Smooth muscle cell (in vitro differentiated cells): ENCODE results near the gene GLRA3. TPM values are rescaled to one million over a fixed set of nuclear protein-coding genes. Genes with fewer than 3 reads are reported as not detected.
"Not testable (repeated sequence)": the region's sequence is repeated elsewhere in the genome, so short reads cannot be mapped to it uniquely, and the experiment has no call there.

Experiments used
- DNase-seq: peaks from one replicate; lab custom pipeline; 2025; ENCODE audit not compliant: unreplicated experiment; lab: John Stamatoyannopoulos, UW
- H2AFZ ChIP-seq: fragments of 200-600 bp; sonication (generic); 2 replicates; pipeline ENCODE4 v1.6.0; 2016; ENCODE audit warnings: antibody characterized with exemption, low read depth, mild to moderate bottlenecking
- H3F3A ChIP-seq: fragments of 200-600 bp; sonication (generic); 2 replicates; pipeline ENCODE4 v1.6.0; 2017; ENCODE audit warnings: antibody characterized with exemption, low read depth
- H3K27ac ChIP-seq: fragments of 200-600 bp; sonication (generic); 2 replicates; pipeline ENCODE4 v1.5.1; 2016; ENCODE audit warnings: low read depth, mild to moderate bottlenecking
- H3K27me3 ChIP-seq: fragments of 200-600 bp; sonication (generic); 2 replicates; pipeline ENCODE4 v1.6.1; 2016; ENCODE audit warnings: low read depth, mild to moderate bottlenecking
- H3K36me3 ChIP-seq: fragments of 200-600 bp; sonication (generic); 2 replicates; pipeline ENCODE4 v1.5.1; 2016; ENCODE audit warnings: low read depth
- H3K4me1 ChIP-seq: fragments of 200-600 bp; sonication (generic); 2 replicates; pipeline ENCODE4 v1.5.1; 2016; ENCODE audit warnings: low read depth
- H3K4me2 ChIP-seq: fragments of 200-600 bp; sonication (generic); 2 replicates; pipeline ENCODE4 v1.6.0; 2016; ENCODE audit warnings: mild to moderate bottlenecking
- H3K4me3 ChIP-seq: fragments of 200-600 bp; sonication (generic); 2 replicates; pipeline ENCODE4 v1.5.1; 2016; ENCODE audit warnings: mild to moderate bottlenecking
- H3K79me2 ChIP-seq: fragments of 200-600 bp; sonication (generic); 2 replicates; pipeline ENCODE4 v1.6.0; 2016; ENCODE audit warnings: low read depth, mild to moderate bottlenecking
- H3K9ac ChIP-seq: fragments of 200-600 bp; sonication (generic); 2 replicates; pipeline ENCODE4 v1.6.0; 2016; ENCODE audit warnings: low read depth
- H3K9me3 ChIP-seq: fragments of 200-600 bp; sonication (generic); replicated peaks from 2 replicates; pipeline ENCODE4 v1.5.1; 2016; ENCODE audit warnings: low read depth
- H4K20me1 ChIP-seq: fragments of 200-600 bp; sonication (generic); 2 replicates; pipeline ENCODE4 v1.6.0; 2016; ENCODE audit warnings: low read depth
- WGBS: methylation state at CpG from one replicate; pipeline ENCODE4 v1.1.7; 2016; ENCODE audit warnings: low lambda C conversion rate; 5-methylcytosine and 5-hydroxymethylcytosine counted together
- polyA plus RNA-seq: library from polyadenylated mRNA; unstranded; fragments of >200 nt; fragmentation: Nextera tagmentation; extraction: Ambion mirVana; gene quantifications from 2 replicates; pipeline ENCODE4 v1.2.1, GENCODE V29; 2016
- total RNA-seq: library from RNA; depleted of rRNA; stranded (reverse); fragments of >200 nt; gene quantifications from 2 replicates; pipeline ENCODE4 v1.2.3, GENCODE V29; 2014
- TF ChIP-seq, protein P1 (sequence below): fragments of 200-600 bp; sonication (generic); IDR thresholded peaks from 2 replicates; pipeline ENCODE4 v1.5.1; 2017; ENCODE audit warnings: borderline replicate concordance, mild to moderate bottlenecking, antibody characterized with exemption; ENCODE audit not compliant: insufficient read depth, poor library complexity, severe bottlenecking

Gene GLRA3
- total and polyA plus RNA-seq, 2 experiments from 2014 or later = not detected

DNA sequence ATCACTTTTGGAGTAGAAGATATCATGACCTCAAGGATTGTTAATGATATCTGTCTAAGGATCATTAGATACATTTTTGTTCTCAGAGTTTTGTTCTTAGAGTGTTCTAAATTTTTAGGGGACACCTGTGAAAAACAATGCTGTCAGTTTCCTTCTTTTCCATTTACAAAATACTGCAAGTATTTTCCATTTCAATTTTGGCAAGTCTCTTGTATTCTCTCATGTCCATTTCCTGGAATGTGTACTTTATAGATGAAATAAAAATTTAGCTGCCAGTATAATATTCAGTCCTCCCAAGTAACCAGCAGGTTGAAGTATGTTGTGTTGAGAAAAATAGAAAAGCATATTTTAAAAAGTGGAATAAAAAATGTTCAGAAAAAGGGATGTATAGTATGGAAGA, 188.9 kb downstream of the GLRA3 start:
- no peaks in the 10 kb centered on the region for H3F3A ChIP-seq
- DNase-seq = no peak
- H2AFZ ChIP-seq = no peak overlapping the region
- no peaks in the 10 kb centered on the region for H3K36me3 ChIP-seq
- TF ChIP-seq, protein P1, sequence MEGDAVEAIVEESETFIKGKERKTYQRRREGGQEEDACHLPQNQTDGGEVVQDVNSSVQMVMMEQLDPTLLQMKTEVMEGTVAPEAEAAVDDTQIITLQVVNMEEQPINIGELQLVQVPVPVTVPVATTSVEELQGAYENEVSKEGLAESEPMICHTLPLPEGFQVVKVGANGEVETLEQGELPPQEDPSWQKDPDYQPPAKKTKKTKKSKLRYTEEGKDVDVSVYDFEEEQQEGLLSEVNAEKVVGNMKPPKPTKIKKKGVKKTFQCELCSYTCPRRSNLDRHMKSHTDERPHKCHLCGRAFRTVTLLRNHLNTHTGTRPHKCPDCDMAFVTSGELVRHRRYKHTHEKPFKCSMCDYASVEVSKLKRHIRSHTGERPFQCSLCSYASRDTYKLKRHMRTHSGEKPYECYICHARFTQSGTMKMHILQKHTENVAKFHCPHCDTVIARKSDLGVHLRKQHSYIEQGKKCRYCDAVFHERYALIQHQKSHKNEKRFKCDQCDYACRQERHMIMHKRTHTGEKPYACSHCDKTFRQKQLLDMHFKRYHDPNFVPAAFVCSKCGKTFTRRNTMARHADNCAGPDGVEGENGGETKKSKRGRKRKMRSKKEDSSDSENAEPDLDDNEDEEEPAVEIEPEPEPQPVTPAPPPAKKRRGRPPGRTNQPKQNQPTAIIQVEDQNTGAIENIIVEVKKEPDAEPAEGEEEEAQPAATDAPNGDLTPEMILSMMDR = no peak
- no peak overlapping the region for H3K9ac ChIP-seq
- H3K4me2 ChIP-seq = no peak overlapping the region
- H3K27me3 ChIP-seq = no peaks in the 10 kb centered on the region
- H4K20me1 ChIP-seq = no peaks in the 10 kb centered on the region
- no peaks in the 10 kb centered on the region for H3K9me3 ChIP-seq
- H3K4me1 ChIP-seq = no peaks in the 10 kb centered on the region
- no peaks in the 10 kb centered on the region for H3K79me2 ChIP-seq
- no peak overlapping the region for H3K4me3 ChIP-seq
- H3K27ac ChIP-seq = no peak overlapping the region

DNA sequence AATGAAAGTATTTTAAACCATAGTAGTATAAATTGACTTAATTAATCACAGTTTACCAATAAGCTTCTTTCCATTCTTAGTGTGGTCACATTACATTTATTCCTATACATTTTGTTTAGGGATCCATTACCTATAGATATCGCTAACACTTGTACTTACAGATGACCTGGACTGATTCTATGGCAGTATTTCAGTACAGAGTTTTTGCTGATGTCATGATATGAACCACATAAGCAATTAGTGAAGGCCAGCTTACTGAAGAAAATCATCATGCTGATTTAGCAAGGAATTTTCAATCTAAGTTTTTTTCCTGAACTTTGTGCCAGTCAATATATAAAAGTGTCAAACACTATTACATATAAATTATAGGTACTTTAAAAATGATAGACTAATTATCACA, 193.3 kb downstream of the GLRA3 start:
- Histone ChIP-seq H3K36me3 (no peaks in the 10 kb centered on the region), H3K9ac (no peak overlapping the region), H3F3A (no peaks in the 10 kb centered on the region), H3K9me3 (no peaks in the 10 kb centered on the region), H4K20me1 (no peaks in the 10 kb centered on the region), H3K4me3 (no peak overlapping the region), H3K27ac (no peak overlapping the region), H3K4me1 (no peaks in the 10 kb centered on the region), H3K79me2 (no peaks in the 10 kb centered on the region), H2AFZ (no peak overlapping the region), H3K27me3 (no peaks in the 10 kb centered on the region), H3K4me2 (no peak overlapping the region)
- DNase-seq = no peak
- 100% methylated on average over 1 of the region's 1 CpG for WGBS
- TF ChIP-seq, protein P1 = no peak

DNA sequence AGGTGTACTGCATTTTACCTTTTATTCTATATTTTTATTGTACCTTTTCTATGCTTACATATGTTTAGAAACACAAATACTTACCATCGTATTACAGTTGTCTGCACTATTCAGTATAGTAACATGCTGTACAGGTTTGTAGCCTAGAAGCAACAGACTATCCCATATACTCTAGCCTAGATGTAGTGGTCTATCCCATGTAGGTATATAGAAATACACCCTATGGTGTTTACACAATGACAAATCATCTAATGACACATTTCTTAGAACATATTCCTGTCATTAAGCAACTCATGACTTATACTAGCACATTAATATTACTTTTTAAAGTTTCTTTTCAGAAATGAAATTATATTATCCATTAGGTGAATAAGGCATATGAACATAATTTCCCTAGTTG, 195.6 kb downstream of the GLRA3 start:
- H3K9me3 ChIP-seq = no peaks in the 10 kb centered on the region
- H3K4me3 ChIP-seq = no peak overlapping the region
- no peaks in the 10 kb centered on the region for H4K20me1 ChIP-seq
- H2AFZ ChIP-seq = no peak overlapping the region
- no peak for DNase-seq
- no peak overlapping the region for H3K4me2 ChIP-seq
- H3K9ac ChIP-seq = no peak overlapping the region
- no peaks in the 10 kb centered on the region for H3K79me2 ChIP-seq
- no peak overlapping the region for H3K27ac ChIP-seq
- no peaks in the 10 kb centered on the region for H3K36me3 ChIP-seq
- no peaks in the 10 kb centered on the region for H3F3A ChIP-seq
- H3K27me3 ChIP-seq = no peaks in the 10 kb centered on the region
- 89% methylated on average over 1 of the region's 1 CpG for WGBS
- H3K4me1 ChIP-seq = no peaks in the 10 kb centered on the region
- TF ChIP-seq, protein P1 = no peak

- Histone ChIP-seq H3F3A (no peaks in the 10 kb centered on the region), H3K4me3 (no peak overlapping the region), H3K4me1 (no peaks in the 10 kb centered on the region), H3K4me2 (no peak overlapping the region), H3K9ac (no peak overlapping the region), H3K27me3 (no peaks in the 10 kb centered on the region), H3K79me2 (no peaks in the 10 kb centered on the region), H3K9me3 (no peaks in the 10 kb centered on the region), H4K20me1 (no peaks in the 10 kb centered on the region), H2AFZ (no peak overlapping the region), H3K36me3 (no peaks in the 10 kb centered on the region), H3K27ac (no peak overlapping the region)
- 41% methylated on average over 2 of the region's 2 CpGs for WGBS
- DNase-seq = no peak
- TF ChIP-seq, protein P1 = peak; percentile 88
These were observed 196.9 kb downstream of the GLRA3 start for GRCh38 chr4:174631901-174632758.

DNA sequence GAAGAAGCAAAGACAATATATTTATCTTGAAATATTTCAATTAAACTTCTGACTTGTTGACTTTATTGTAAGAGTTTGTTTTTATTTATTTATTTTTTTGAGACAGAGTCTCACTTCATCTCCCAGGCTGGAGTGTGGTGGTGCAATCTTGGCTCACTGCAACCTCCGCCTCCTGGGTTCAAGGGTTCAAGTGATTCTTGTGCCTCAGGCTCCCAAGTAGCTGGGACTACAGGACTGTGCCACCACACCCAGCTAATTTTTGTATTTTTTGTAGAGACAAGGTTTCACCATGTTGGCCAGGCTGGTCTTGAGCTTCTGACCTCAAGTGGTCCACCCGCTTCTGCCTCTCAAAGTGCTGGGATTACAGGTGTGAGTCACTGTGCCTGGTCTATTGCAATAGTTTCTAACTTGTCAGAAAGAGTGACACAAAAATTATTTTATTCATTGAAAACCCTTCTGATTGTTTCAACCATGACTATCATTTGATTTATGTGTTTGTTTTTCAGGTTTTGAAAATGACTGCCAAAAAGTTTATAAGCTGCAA, 199.1 kb downstream of the GLRA3 start:
- H3K4me2 ChIP-seq, H3K9me3 ChIP-seq, DNase-seq, H3K27me3 ChIP-seq, H3K36me3 ChIP-seq, H3K9ac ChIP-seq, H3K4me1 ChIP-seq, H2AFZ ChIP-seq, H3K4me3 ChIP-seq, H4K20me1 ChIP-seq, H3K79me2 ChIP-seq, H3K27ac ChIP-seq, H3F3A ChIP-seq: not testable (repeated sequence)
- WGBS = 80% methylated on average over 2 of the region's 2 CpGs
